GM12878 (cell line): ENCODE data around the gene SNHG17. TPM values are rescaled to one million over a fixed set of nuclear protein-coding genes. Genes with fewer than 3 reads are reported as not detected.

Source experiments
- ASH2L ChIP-seq: fragments of 300-600, 200-600 bp; sonication (generic); IDR thresholded peaks from 2 replicates; pipeline ENCODE4 v1.6.1; 2017; ENCODE audit warnings: low read depth, mild to moderate bottlenecking, borderline replicate concordance
- BRCA1 ChIP-seq: IDR thresholded peaks from 2 replicates; pipeline ENCODE4 v1.6.1; 2011; ENCODE audit warnings: low read depth, low read length, improper control_type of control experiment
- CREB1 ChIP-seq: IDR thresholded peaks from 2 replicates; pipeline ENCODE4 v1.6.1; 2012; ENCODE audit warnings: low read depth, mild to moderate bottlenecking, inconsistent platforms
- E4F1 ChIP-seq: fragments of 450-650 bp; IDR thresholded peaks from 2 replicates; pipeline ENCODE4 v1.6.1; 2018; ENCODE audit warnings: borderline replicate concordance, mild to moderate bottlenecking; ENCODE audit not compliant: partially characterized antibody
- EGR1 ChIP-seq, 2 experiments: IDR thresholded peaks; 1 replicate in 1 of 2; 2 replicates in 1 of 2; pipeline ENCODE4 v1.6.1; 2011 to 2012; ENCODE audit warnings: low read depth in 2 of 2, low read length in 2 of 2, borderline replicate concordance in 1 of 2, mild to moderate bottlenecking in 1 of 2, moderate library complexity in 1 of 2
- ELK1 ChIP-seq: IDR thresholded peaks from 2 replicates; pipeline ENCODE4 v1.6.1; 2012; ENCODE audit warnings: low read depth, low read length, improper control_type of control experiment
- HDAC6 ChIP-seq: fragments of 200-600 bp; sonication (generic); IDR thresholded peaks from one replicate; pipeline ENCODE4 v1.8.0; 2017; ENCODE audit warnings: antibody characterized with exemption; ENCODE audit not compliant: unreplicated experiment
- IRF3 ChIP-seq: fragments of 450-650 bp; IDR thresholded peaks from 2 replicates; pipeline ENCODE4 v1.6.1; 2014; ENCODE audit warnings: mild to moderate bottlenecking
- KLF5 ChIP-seq: fragments of 450-650 bp; IDR thresholded peaks from 2 replicates; pipeline ENCODE4 v1.6.1; 2014; ENCODE audit warnings: mild to moderate bottlenecking; ENCODE audit not compliant: partially characterized antibody
- PAX5 ChIP-seq: IDR thresholded peaks from 2 replicates; pipeline ENCODE4 v1.6.1; 2011; ENCODE audit warnings: low read depth, low read length, borderline replicate concordance
- PKNOX1 ChIP-seq: fragments of 450-650 bp; IDR thresholded peaks from 2 replicates; pipeline ENCODE4 v1.6.1; 2016; ENCODE audit warnings: mild to moderate bottlenecking
- POLR2A ChIP-seq: IDR thresholded peaks from 2 replicates; pipeline ENCODE4 v1.6.1; 2011; ENCODE audit warnings: low read depth, mild to moderate bottlenecking, low read length
- RAD51 ChIP-seq: fragments of 450-650 bp; IDR thresholded peaks from 2 replicates; pipeline ENCODE4 v1.6.1; 2016; ENCODE audit warnings: moderate library complexity, mild to moderate bottlenecking, inconsistent platforms
- RBBP5 ChIP-seq: fragments of 200-600 bp; sonication (generic); conservative IDR thresholded peaks from 2 replicates; pipeline ENCODE4 v1.6.1; 2016
- RELA ChIP-seq: fragments of 450-650 bp; IDR thresholded peaks from 2 replicates; pipeline ENCODE4 v1.8.0; 2014; ENCODE audit warnings: borderline replicate concordance; ENCODE audit not compliant: partially characterized antibody
- SIX5 ChIP-seq: IDR thresholded peaks from 2 replicates; pipeline ENCODE4 v1.6.1; 2011; ENCODE audit warnings: mild to moderate bottlenecking, low read depth, low read length, moderate library complexity; ENCODE audit not compliant: severe bottlenecking
- SP1 ChIP-seq: IDR thresholded peaks from one replicate; pipeline ENCODE4 v1.6.1; 2011; ENCODE audit warnings: low read depth, low read length
- SREBF1 ChIP-seq: IDR thresholded peaks from 2 replicates; pipeline ENCODE4 v1.6.1; 2012; ENCODE audit warnings: mild to moderate bottlenecking, low read length
- SUPT20H ChIP-seq: IDR thresholded peaks from 2 replicates; pipeline ENCODE4 v1.6.1; 2011; ENCODE audit warnings: low read depth, mild to moderate bottlenecking, low read length, moderate library complexity, borderline replicate concordance; ENCODE audit not compliant: control insufficient read depth
- USF2 ChIP-seq: IDR thresholded peaks from 2 replicates; pipeline ENCODE4 v1.6.1; 2011; ENCODE audit warnings: low read depth, low read length, improper control_type of control experiment, borderline replicate concordance
- ZNF622 ChIP-seq: fragments of 450-650 bp; IDR thresholded peaks from 2 replicates; pipeline ENCODE4 v1.6.1; 2017; ENCODE audit warnings: mild to moderate bottlenecking, inconsistent platforms
- polyA plus RNA-seq, 11 experiments: library from polyadenylated mRNA; depleted of rRNA in 4 of 11; unstranded in 6 of 11; stranded (reverse) in 5 of 11; fragments of >200 nt; fragmentation: Nextera tagmentation in 4 of 11; fragmentation: Illumina TruSeq in 1 of 11; extraction: Ambion mirVana in 4 of 11; extraction: Trizol in 1 of 11; gene quantifications; 1 replicate in 1 of 11; 2 replicates in 10 of 11; pipeline versions ENCODE4 v1.2.1 to v1.2.3, GENCODE V29; 2011 to 2016; ENCODE audit warnings: inconsistent platforms in 2 of 11, missing spikeins in 2 of 11, low read depth in 1 of 11
- total RNA-seq, 4 experiments: library from RNA; depleted of rRNA in 3 of 4; stranded (reverse); fragments of >200 nt in 3 of 4; fragmentation: Illumina TruSeq in 1 of 4; extraction: Trizol in 1 of 4; gene quantifications; 2 replicates each; pipeline versions ENCODE4 v1.2.1 to v1.2.3, GENCODE V29; 2013 to 2021
- TF ChIP-seq, protein P1 (sequence below): IDR thresholded peaks from 2 replicates; pipeline ENCODE4 v1.6.1; 2012; ENCODE audit warnings: low read depth, low read length, improper control_type of control experiment

SNHG17 gene
- total and polyA plus RNA-seq, 10 of the 15 experiments (the other 5 are each of a cell fraction or from before 2014, with no cell fraction given), result 20.8 to 63.0 (median 33.9) TPM

- TF ChIP-seq ELK1, result peak; percentile 96
- no peak for TF ChIP-seq USF2
- TF ChIP-seq SREBF1, result 0 out of 2 replicates have a peak, but pooled peaks have one; percentile 13
- TF ChIP-seq, protein P1, sequence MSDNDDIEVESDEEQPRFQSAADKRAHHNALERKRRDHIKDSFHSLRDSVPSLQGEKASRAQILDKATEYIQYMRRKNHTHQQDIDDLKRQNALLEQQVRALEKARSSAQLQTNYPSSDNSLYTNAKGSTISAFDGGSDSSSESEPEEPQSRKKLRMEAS, result peak; percentile 97
- TF ChIP-seq ZNF622, result no peak
- TF ChIP-seq SIX5, result peak; percentile 60
- TF ChIP-seq PKNOX1, result peak; percentile 26; the same call in 1 of the 2 replicates
- TF ChIP-seq KLF5, result peak; percentile 50
- no peak for TF ChIP-seq SUPT20H
- peak; percentile 78; the same call in 1 of the 2 replicates for TF ChIP-seq ASH2L
- peak; percentile 57 for TF ChIP-seq HDAC6
- 0 out of 2 replicates have a peak, but pooled peaks have one; percentile 44 for TF ChIP-seq IRF3
- TF ChIP-seq SP1, result peak; percentile 91
- peak; percentile 72; the same call in 1 of the 2 replicates for TF ChIP-seq PAX5
- peak; percentile 91 for TF ChIP-seq RELA
- peak; percentile 97 for TF ChIP-seq CREB1
- peak; percentile 74; the same call in 1 of the 2 replicates for TF ChIP-seq RBBP5
- TF ChIP-seq POLR2A, result peak; percentile 100
- peak; percentile 45; the same call in 1 of the 2 replicates for TF ChIP-seq BRCA1
- TF ChIP-seq RAD51, result no peak
- peak; percentile 43 for TF ChIP-seq E4F1
- TF ChIP-seq EGR1 (IDR thresholded peaks at IDR 0.05; ENCODE audit: borderline replicate concordance in 1 of 2, low read depth in 2 of 2, low read length in 2 of 2), result peak; percentile 73 to 98
These were observed at the start of gene SNHG17 (continued) for GRCh38 chr20:38434770-38435554.
